GM18507 (cell line): ENCODE measurements around the gene SLC25A41.

Experiments
- DNase-seq: peaks from one replicate; pipeline ENCODE4 v3.0.0; 2011; ENCODE audit warnings: low read depth; ENCODE audit not compliant: insufficient read length; ENCODE audit errors: extremely low spot score
- FAIRE-seq: peaks from 2 replicates; lab custom pipeline; 2011; peaks lifted over from hg19 to GRCh38; lab: Jason Lieb, UNC

The SLC25A41 gene

GRCh38 chr19:6433663-6434062 lies at the start of gene SLC25A41:
Gene SLC25A41 (minus strand): TSS chr19:6433763. CDS start chr19:6433693, 70 bp downstream.
- FAIRE-seq (no peak), DNase-seq (no peak)

- no peak for DNase-seq
- FAIRE-seq: no peak
Measured at GRCh38 chr19:6483235-6483634, 49.7 kb upstream of the SLC25A41 start.

GRCh38 chr19:6482343-6482686 lies 48.8 kb upstream of the SLC25A41 start:
- FAIRE-seq: no peak
- no peak for DNase-seq

GRCh38 chr19:6481541-6482342 lies 48.2 kb upstream of the SLC25A41 start, which contains the start of gene DENND1C:
Gene DENND1C (minus strand): TSS chr19:6481787. CDS start chr19:6481695, 92 bp downstream.
- DNase-seq (no peak), FAIRE-seq (peak; percentile 89)

- FAIRE-seq (peak; percentile 61), DNase-seq (no peak)
Measured at GRCh38 chr19:6480848-6481415, 47.4 kb upstream of the SLC25A41 start.

GRCh38 chr19:6479836-6480398 lies 46.4 kb upstream of the SLC25A41 start:
- no peak for DNase-seq
- FAIRE-seq: no peak

GRCh38 chr19:6478815-6479214 lies 45.3 kb upstream of the SLC25A41 start:
- DNase-seq (no peak), FAIRE-seq (no peak)

GRCh38 chr19:6476896-6477431 lies 43.4 kb upstream of the SLC25A41 start:
- no peak for FAIRE-seq
- no peak for DNase-seq

GRCh38 chr19:6476155-6476895 lies 42.8 kb upstream of the SLC25A41 start:
- peak; percentile 91 for FAIRE-seq
- DNase-seq: peak; percentile 58

- no peak for FAIRE-seq
- no peak for DNase-seq
Measured at GRCh38 chr19:6475321-6476108, 42.0 kb upstream of the SLC25A41 start.

- FAIRE-seq (no peak), DNase-seq (no peak)
Measured at GRCh38 chr19:6473647-6474046, 40.1 kb upstream of the SLC25A41 start.

GRCh38 chr19:6472713-6473112 lies 39.1 kb upstream of the SLC25A41 start:
- no peak for FAIRE-seq
- no peak for DNase-seq

- no peak for FAIRE-seq
- no peak for DNase-seq
Measured at GRCh38 chr19:6471076-6471475, 37.5 kb upstream of the SLC25A41 start.

- DNase-seq (no peak), FAIRE-seq (no peak)
Measured at GRCh38 chr19:6470173-6470572, 36.6 kb upstream of the SLC25A41 start.

- FAIRE-seq: no peak
- DNase-seq: no peak
Measured at GRCh38 chr19:6467384-6467783, 33.8 kb upstream of the SLC25A41 start.

GRCh38 chr19:6466526-6467248 lies 33.1 kb upstream of the SLC25A41 start:
- no peak for FAIRE-seq

GRCh38 chr19:6465663-6466062 lies 32.1 kb upstream of the SLC25A41 start:
- FAIRE-seq: no peak

More at GRCh38 chr19:6466526-6467248, 33.1 kb upstream of the SLC25A41 start:
- no peak for DNase-seq

GRCh38 chr19:6465006-6465405 lies 31.4 kb upstream of the SLC25A41 start:
- FAIRE-seq (no peak), DNase-seq (no peak)

More at GRCh38 chr19:6465663-6466062, 32.1 kb upstream of the SLC25A41 start:
- DNase-seq: no peak
